ENCODE data around the gene PLA2G7.
"Not testable (repeated sequence)": the region's sequence is repeated elsewhere in the genome, so short reads cannot be mapped to it uniquely, and the experiment has no call there.

The PLA2G7 gene

DNA sequence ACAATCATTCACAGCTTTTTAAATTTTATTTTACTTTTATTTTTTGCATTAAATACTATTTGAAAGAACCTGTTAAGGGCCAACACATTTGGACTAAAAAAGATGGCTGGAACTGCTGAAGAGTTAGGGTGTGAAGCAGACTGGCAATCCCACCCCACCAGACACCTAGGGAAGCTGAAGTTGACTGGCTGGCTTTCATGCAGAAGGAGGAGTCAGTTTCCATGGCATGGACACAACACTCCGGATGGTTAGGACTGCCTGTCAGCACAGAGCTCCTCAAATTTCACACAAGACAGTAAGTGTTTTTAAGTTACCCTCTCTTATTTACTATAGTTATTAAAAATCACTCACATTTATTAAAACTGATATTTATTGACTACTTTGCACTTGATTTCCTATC, 11.5 kb upstream of the PLA2G7 start, which contains the start of gene ANKRD66:
ANKRD66 (plus strand) TSS at position 238 of the 400 bp plus-strand sequence. CDS start 5,016 bp downstream, outside the sequence.
- no peak for DNase-seq

DNA sequence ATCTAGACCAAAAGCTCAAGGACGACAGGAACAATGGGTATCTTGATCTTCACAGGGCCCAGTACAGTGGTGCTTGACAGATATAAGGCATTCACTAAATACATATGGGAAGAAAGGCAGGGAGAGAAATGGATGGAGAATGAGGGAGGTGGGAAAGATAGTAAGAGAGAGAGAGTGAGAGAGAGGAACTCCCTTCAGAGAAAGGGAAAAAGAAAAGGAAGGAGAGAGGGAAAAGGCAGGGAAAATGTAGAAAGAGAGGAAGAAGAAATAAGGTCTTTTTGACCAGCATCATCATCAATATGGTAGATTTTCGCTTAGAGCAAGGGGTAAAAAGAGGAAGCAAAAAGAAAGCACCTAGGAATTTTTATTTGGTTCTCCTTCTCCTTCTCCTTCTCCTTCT, 10.8 kb upstream of the PLA2G7 start:
- no peak for DNase-seq

- DNase-seq, result not testable (repeated sequence)
Observed at GRCh38 chr6:46744159-46744725, 9.1 kb upstream of the PLA2G7 start.

DNA sequence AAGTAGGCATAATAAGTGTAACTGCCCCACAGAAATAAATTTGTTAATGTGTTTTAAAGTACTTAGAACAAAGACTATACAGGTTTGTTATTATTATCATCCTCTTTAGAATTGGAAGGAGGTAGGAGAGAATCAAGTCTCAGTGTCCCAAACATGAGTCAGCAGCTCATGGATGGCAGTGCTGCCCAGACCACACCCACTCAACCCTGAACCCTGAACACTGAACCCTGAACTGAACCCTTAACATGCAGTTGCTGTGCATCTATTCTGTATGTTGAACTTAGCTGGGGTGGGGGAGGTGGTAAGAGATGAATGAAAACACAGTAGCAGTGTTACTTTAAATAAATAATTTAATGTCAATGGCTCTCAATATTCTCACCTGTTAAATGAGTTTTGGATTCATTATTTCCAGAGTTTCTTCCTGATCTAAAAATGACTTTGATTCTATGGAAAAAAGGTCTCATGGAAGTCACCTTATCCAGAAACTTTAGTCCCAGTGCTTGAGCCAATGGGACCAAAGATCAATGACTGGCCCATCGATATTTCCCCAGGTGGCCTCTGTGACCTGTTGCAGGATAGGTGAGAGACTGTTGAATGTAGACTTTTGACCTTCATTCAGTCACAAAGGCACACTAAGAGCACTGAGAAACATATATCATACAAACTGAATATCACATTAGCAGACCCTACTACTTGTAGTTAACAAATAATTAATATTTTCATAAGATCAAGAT, 8.4 kb upstream of the PLA2G7 start:
- DNase-seq, result no peak

DNA sequence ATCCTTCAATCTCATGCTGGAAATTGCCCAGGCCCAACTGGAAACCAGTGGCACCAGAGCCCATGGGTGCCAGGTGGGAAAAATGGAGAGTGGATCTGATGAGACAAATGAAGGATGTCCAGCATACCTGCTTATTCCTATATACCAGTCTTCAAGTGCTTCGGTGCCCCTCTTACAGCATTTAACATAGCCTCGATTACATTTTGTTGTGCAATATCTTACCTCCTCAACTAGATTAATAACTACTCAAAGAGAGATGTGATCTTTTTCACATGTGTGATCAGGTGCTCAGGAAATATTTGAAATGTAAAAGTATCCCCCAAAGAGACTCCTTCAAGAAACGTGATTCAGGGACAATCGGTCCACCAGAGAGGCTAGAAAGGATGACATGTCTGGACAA, 6.7 kb upstream of the PLA2G7 start:
- no peak for DNase-seq

DNA sequence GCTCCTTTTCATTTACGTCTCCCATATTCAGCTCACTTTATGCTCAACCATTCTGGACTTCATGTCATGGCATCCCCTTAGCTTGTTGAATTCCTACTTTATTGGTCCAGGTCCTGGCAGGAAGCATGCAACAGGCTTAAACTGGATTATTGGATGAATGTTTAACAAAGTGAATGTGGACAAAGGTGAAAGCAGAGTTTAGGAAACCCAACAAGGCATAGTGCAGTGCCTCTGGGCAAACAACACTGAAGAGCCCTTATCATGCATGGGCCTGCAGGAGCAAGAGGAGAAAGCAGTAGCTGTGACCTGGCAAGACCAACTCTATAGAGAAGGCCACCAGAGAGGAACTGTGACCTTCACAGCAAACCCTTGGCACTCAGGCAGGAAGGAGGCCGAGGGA, 6.3 kb upstream of the PLA2G7 start:
- DNase-seq, result no peak

DNA sequence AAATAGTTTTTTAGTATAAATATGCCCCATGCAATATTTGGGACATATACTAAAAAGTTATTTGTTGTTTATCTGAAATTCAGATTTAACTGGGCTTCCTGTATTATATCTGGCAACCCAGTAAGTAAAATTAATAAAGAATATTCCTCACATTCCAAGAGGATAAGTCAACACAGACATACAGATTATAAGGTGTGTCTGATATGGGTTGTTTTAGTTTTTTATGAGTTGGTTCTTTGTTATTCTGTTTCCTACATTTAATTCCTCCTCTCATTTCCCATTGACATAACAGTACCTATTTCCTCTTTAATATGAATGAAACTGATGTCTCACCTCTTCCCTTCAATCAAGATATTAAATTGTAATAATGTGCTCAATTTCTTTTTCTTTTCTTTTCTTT, 1.7 kb upstream of the PLA2G7 start:
- no peak for DNase-seq

GRCh38 chr6:46735720-46736031, 501 bp upstream of the PLA2G7 start:
- DNase-seq, result no peak

DNA sequence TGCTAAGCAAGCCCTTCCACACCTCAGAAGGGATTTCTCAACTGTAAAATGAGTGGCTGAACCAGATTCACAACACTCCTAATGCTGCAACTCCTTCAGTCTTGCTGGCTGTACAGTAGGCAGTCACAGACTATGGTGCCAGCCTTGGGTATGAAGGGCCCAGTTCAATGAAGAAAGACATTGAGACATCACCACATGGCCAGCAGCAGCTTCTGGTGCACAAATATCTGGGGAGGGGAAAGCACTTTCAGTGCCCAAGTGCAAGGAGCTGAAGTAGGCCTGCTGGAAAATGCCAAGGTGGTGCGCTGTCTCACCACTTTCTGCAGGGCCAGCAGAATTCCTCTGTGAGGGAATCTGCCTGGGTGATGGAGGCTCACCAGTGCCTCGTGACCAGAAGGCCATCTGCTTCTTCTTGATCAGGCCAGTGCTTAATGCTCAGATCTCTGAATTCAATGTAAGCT, 1.8 kb downstream of the PLA2G7 start:
- no peak for DNase-seq

GRCh38 chr6:46730921-46731461, 4.2 kb downstream of the PLA2G7 start:
- no peak for DNase-seq

GRCh38 chr6:46729787-46730326, 5.3 kb downstream of the PLA2G7 start:
- DNase-seq, result no peak

GRCh38 chr6:46720401-46720800, 14.8 kb downstream of the PLA2G7 start:
- no peak for DNase-seq

DNA sequence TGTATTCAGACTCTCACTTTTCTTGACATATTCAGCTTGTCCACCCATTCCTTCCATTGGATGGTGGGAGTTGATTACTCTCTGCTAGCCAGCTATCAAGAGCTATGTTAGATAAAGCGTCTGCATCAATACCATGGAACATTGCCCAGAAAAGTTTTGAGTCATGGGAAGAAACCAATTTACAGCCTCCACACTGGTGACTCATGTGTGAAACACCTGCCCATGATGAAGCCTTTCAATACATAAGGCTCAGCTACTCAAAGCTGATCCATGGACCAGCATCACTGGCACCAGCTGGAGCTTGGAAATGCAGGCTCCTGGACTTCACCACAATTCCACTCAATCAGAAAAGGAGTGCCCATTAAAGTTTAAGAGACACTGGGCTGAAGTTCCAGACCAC, 16.1 kb downstream of the PLA2G7 start:
- DNase-seq, result no peak

GRCh38 chr6:46715141-46715540, 20.0 kb downstream of the PLA2G7 start:
- DNase-seq, result no peak

DNA sequence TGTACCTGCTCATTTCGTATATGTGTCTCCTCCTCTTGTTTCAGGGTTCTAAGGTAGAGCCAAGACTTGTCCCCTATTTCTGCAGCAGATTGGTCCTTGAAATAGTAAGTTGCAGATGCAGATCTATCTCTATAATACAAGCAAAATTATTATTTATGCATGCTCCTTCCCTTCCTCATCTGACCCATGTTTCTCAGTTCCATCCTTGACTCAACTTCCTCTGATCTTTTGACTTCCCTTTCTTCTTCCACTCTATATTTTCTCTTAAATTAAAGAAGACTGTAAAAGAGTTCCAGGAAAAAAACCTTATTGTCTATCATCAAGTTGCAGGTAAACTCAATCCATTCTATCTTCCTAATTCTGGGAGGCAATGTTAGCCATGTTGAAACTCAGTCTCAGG, 23.7 kb downstream of the PLA2G7 start:
- DNase-seq, result no peak

DNA sequence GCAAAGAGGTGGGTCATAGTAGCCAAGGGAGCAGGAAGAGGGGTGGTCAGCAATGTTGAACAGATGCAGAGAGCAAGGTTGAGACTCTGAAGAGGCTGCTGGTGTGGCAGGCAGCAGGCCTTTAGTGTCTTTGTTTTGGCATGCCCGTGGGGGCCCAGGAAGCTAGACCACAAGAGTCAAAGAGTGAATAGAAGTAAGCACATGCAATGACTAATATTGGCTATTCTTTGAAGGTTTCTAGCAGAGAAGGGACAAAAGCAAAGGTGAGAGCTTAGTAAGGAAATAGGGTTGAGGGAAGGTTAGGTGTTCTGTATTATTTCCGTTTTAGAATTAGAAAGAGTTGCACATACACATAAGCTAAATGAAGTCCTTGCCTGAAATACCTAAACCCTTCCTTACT, 28.7 kb downstream of the PLA2G7 start:
- no peak for DNase-seq

GRCh38 chr6:46704562-46704961, 30.6 kb downstream of the PLA2G7 start:
- DNase-seq, result no peak

DNA sequence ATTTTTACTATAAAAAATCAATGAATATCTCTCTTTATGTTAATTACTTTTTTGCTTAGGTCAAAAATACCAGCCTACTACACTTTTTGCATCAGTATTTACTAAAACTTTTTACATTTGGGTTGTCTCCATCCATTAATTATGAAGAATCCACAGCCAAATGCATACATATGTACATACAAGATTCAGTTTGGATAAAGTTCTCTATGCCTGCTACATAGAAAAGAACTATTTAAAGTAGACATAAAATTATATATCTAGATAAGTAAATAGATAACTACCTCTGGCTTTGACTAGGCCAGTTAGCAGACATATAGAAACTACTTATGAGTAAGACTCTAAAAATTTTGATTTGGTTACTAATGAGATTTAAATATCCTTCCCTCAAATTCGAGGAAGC, 35.2 kb downstream of the PLA2G7 start:
- no peak for DNase-seq

GRCh38 chr6:46690911-46691451, 44.2 kb downstream of the PLA2G7 start:
- no peak for DNase-seq

DNA sequence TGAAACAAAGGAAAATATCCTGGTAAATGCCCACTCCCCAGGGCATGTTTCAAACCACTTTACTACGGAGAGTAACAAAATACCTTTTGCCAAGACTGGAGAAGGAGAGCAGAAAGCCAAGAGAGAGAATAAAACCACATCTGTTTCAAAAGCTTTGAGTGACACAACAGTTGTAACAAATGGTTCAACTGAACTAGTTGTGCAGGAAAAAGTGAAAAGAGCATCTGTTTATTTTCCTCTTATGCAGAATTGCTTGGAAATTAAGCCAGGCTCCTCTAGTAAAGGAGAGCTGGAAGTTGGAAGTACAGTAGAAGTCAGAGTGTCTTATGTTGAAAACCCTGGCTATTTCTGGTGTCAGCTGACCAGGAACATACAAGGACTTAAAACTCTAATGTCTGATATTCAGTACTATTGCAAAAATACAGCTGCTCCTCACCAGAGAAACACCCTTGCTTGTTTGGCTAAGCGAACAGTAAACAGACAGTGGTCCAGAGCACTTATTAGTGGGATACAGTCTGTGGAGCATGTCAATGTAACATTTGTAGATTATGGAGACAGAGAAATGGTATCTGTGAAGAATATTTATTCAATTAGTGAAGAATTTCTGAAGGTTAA, 44.9 kb downstream of the PLA2G7 start:
- DNase-seq, result no peak

DNA sequence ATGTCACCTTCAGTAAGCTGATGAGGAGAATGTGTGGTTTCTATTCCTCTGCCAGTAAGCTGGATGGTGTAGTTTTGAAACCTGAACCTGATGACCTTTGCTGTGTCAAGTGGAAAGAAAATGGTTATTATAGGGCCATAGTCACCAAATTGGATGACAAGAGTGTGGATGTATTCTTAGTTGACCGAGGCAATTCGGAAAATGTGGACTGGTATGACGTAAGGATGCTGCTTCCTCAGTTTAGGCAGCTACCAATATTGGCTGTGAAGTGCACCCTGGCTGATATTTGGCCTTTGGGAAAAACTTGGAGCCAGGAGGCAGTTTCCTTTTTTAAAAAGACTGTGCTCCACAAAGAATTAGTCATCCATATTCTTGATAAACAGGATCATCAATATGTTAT, 45.5 kb downstream of the PLA2G7 start:
- no peak for DNase-seq

DNA sequence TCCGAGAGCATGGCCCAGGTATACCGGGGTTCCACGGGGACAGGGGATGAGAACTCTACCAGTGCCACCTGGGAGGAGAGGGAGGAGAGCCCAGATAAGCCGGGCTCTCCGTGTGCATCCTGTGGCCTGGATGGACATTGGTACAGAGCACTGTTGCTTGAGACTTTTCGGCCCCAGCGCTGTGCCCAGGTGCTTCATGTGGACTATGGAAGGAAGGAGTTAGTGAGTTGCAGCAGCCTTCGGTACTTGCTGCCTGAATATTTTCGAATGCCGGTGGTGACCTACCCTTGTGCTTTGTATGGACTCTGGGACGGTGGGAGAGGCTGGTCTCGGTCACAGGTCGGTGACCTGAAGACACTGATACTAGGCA, 46.2 kb downstream of the PLA2G7 start:
- DNase-seq, result no peak

- no peak for DNase-seq
Observed at GRCh38 chr6:46688117-46688965, 46.8 kb downstream of the PLA2G7 start.
